Thoracic aorta (tissue), 2 donors: ENCODE measurements around the gene CCDC6. TPM values are rescaled to one million over a fixed set of nuclear protein-coding genes. Genes with fewer than 3 reads are reported as not detected.

Experiments
- ATAC-seq: fragments of 150-250 bp; one replicate; pipeline ENCODE4 v1.8.0; 2017; ENCODE audit warnings: low read depth; ENCODE audit not compliant: insufficient number of reproducible peaks, low FRiP score
- DNase-seq: peaks from one replicate; pipeline ENCODE4 v3.0.0-alpha.2; 2020; ENCODE audit warnings: low spot score
- H3K27ac ChIP-seq, 2 donors: fragments of 200-600 bp; sonication (generic); 1 replicate in 1 of 2; 2 replicates in 1 of 2; pipeline ENCODE4 v1.5.1; 2016; ENCODE audit warnings: mild to moderate bottlenecking in 2 of 2, moderate library complexity in 2 of 2
- H3K27me3 ChIP-seq: fragments of 200-600 bp; sonication (generic); replicated peaks from 2 replicates; pipeline ENCODE4 v1.6.0; 2016; ENCODE audit warnings: mild to moderate bottlenecking; ENCODE audit not compliant: insufficient read depth
- H3K36me3 ChIP-seq: fragments of 200-600 bp; sonication (generic); one replicate; pipeline ENCODE4 v1.5.1; 2016
- H3K4me1 ChIP-seq, 2 donors: fragments of 200-600 bp; sonication (generic); 1 replicate in 1 of 2; 2 replicates in 1 of 2; pipeline versions ENCODE4 v1.5.1 to v1.6.0; 2016; ENCODE audit warnings: low read depth in 2 of 2, mild to moderate bottlenecking in 1 of 2; ENCODE audit not compliant: control insufficient read depth in 1 of 2
- H3K4me3 ChIP-seq: fragments of 200-600 bp; sonication (generic); 2 replicates; pipeline ENCODE4 v1.5.1; 2016; ENCODE audit warnings: mild to moderate bottlenecking
- H3K9me3 ChIP-seq: fragments of 200-600 bp; sonication (generic); 2 replicates; pipeline ENCODE4 v1.5.1; 2016
- CTCF ChIP-seq: fragments of 200-600 bp; sonication (generic); IDR thresholded peaks from one replicate; pipeline ENCODE4 v1.5.1; 2019; ENCODE audit warnings: antibody characterized with exemption
- total RNA-seq, 2 donors: library from RNA; depleted of rRNA; stranded (reverse); fragments of >200 nt; gene quantifications; one replicate each; pipeline versions ENCODE4 v1.1.0 to v1.2.3, GENCODE V29; 2016

CCDC6 gene
- total RNA-seq, 2 donors from 2014 or later: 69.3 to 70.9 TPM

- DNase-seq (no peak), ATAC-seq (no peak)
- no peaks in the 10 kb centered on the region for H3K36me3 ChIP-seq
- H3K27me3 ChIP-seq: no peaks in the 10 kb centered on the region
- no peaks in the 10 kb centered on the region for H3K4me1 ChIP-seq
- H3K4me3 ChIP-seq: no peak overlapping the region
- no peak overlapping the region for H3K27ac ChIP-seq
- H3K9me3 ChIP-seq: no peaks in the 10 kb centered on the region
- TF ChIP-seq CTCF: no peak
Observed at GRCh38 chr10:59945991-59946390, 39.6 kb upstream of the CCDC6 start.

GRCh38 chr10:59945590-59945989 lies 39.2 kb upstream of the CCDC6 start:
- DNase-seq (no peak), ATAC-seq (no peak)
- H3K4me1 ChIP-seq: no peaks in the 10 kb centered on the region
- no peaks in the 10 kb centered on the region for H3K9me3 ChIP-seq
- H3K4me3 ChIP-seq: no peak overlapping the region
- no peaks in the 10 kb centered on the region for H3K36me3 ChIP-seq
- TF ChIP-seq CTCF: no peak
- no peaks in the 10 kb centered on the region for H3K27me3 ChIP-seq
- H3K27ac ChIP-seq: no peak overlapping the region

- no peak for TF ChIP-seq CTCF
- Histone ChIP-seq H3K9me3 (no peaks in the 10 kb centered on the region), H3K36me3 (no peaks in the 10 kb centered on the region), H3K27me3 (no peaks in the 10 kb centered on the region), H3K4me3 (no peak overlapping the region), H3K4me1 (no peaks in the 10 kb centered on the region), H3K27ac (no peak overlapping the region)
- DNase-seq (no peak), ATAC-seq (no peak)
Observed at GRCh38 chr10:59944339-59944935, 38.1 kb upstream of the CCDC6 start.

- H3K4me3 ChIP-seq: no peak overlapping the region
- no peak for TF ChIP-seq CTCF
- DNase-seq: no peak
- H3K4me1 ChIP-seq: no peaks in the 10 kb centered on the region
- no peak for ATAC-seq
- H3K27ac ChIP-seq: no peak overlapping the region
- H3K27me3 ChIP-seq: no peaks in the 10 kb centered on the region
- no peaks in the 10 kb centered on the region for H3K36me3 ChIP-seq
- no peaks in the 10 kb centered on the region for H3K9me3 ChIP-seq
Observed at GRCh38 chr10:59942556-59942955, 36.2 kb upstream of the CCDC6 start.

- Histone ChIP-seq H3K9me3 (no peaks in the 10 kb centered on the region), H3K27ac (no peak overlapping the region), H3K4me1 (no peaks in the 10 kb centered on the region), H3K4me3 (no peak overlapping the region), H3K27me3 (no peaks in the 10 kb centered on the region), H3K36me3 (no peaks in the 10 kb centered on the region)
- DNase-seq (no peak), ATAC-seq (no peak)
- TF ChIP-seq CTCF: no peak
Observed at GRCh38 chr10:59937720-59938119, 31.4 kb upstream of the CCDC6 start.
